Right lung (tissue), 5 donors: Measurements from ENCODE around the gene KCNRG. TPM values are rescaled to one million over a fixed set of nuclear protein-coding genes. Genes with fewer than 3 reads are reported as not detected.

Source experiments
- polyA plus RNA-seq, 5 donors: library from polyadenylated mRNA; unstranded; fragments of 120-200 nt; gene quantifications; one replicate each; pipeline versions ENCODE4 v1.2.1 to v1.2.3, GENCODE V29; 2013; ENCODE audit warnings: inconsistent platforms in 1 of 5, low replicate concordance in 1 of 5; ENCODE audit not compliant: insufficient read length in 5 of 5, insufficient read depth in 1 of 5

The KCNRG gene
- polyA plus RNA-seq, 5 donors, result 3.1 to 7.4 (median 4.7) TPM

Other genes starting within 250 kb of the KCNRG start
- gene KPNA3, start 222.8 kb upstream of the KCNRG start, polyA plus RNA-seq, result 10 to 100 TPM; 30.9 to 43.9 (median 32.4) TPM
- gene SPRYD7, start 79.1 kb upstream of the KCNRG start, polyA plus RNA-seq, result 10 to 100 TPM; 11.5 to 19.0 (median 14.1) TPM
- 10 to 100 TPM; 41.5 to 57.8 (median 51.8) TPM for gene TRIM13, start 18.4 kb upstream of the KCNRG start, polyA plus RNA-seq